ENCODE data around the gene ARFGAP2. TPM values are rescaled to one million over a fixed set of nuclear protein-coding genes. Genes with fewer than 3 reads are reported as not detected.
A peak's percentile ranks its signal among the peaks of the same experiment; 100 is the strongest.
"Not testable (repeated sequence)": the region's sequence is repeated elsewhere in the genome, so short reads cannot be mapped to it uniquely, and the experiment has no call there.

Gene ARFGAP2
- polyA plus RNA-seq, 1 experiment, result 58.1 TPM

- peak; percentile 59 for DNase-seq (ENCODE audit: low read depth)
- POLR2A ChIA-PET, result no interaction called here
These were observed 39.6 kb upstream of the ARFGAP2 start for GRCh38 chr11:47216121-47216798.

GRCh38 chr11:47215366-47215910 lies 38.8 kb upstream of the ARFGAP2 start:
- DNase-seq (ENCODE audit: low read depth), result no peak
- H3K27me3 ChIP-seq (ENCODE audit: control insufficient read depth, insufficient read depth, low read length), result no peaks in the 10 kb centered on the region
- no peak for TF ChIP-seq CTCF (IDR thresholded peaks at IDR 0.05; ENCODE audit: insufficient read depth, low read depth, low read length)
- ChIA-PET POLR2A (no interaction called here), CTCF (interaction anchor here (0.6 to 2.7 kb wide), 8 partner anchors 8 to 402 kb away, joined by 3 to 15 read pairs (median 5); partner anchors contain the start of gene ARFGAP2)
- peak overlapping the region; percentile 69 for H3K4me3 ChIP-seq (ENCODE audit: low read depth, low read length)
- H3K36me3 ChIP-seq (ENCODE audit: control insufficient read depth, insufficient read depth, low read length), result peaks cover 8% of the 10 kb centered on the region

More at GRCh38 chr11:47216121-47216798, 39.6 kb upstream of the ARFGAP2 start:
- TF ChIP-seq CTCF (IDR thresholded peaks at IDR 0.05; ENCODE audit: insufficient read depth, low read depth, low read length), result no peak
- CTCF ChIA-PET, result interaction anchor here (0.6 to 2.7 kb wide), 3 partner anchors 22 to 38 kb away, joined by 3 to 15 read pairs (median 7); partner anchors contain the start of gene ARFGAP2
- H3K4me3 ChIP-seq (ENCODE audit: low read depth, low read length), result peak overlapping the region; percentile 69
- H3K27me3 ChIP-seq (ENCODE audit: control insufficient read depth, insufficient read depth, low read length), result no peaks in the 10 kb centered on the region
- H3K36me3 ChIP-seq (ENCODE audit: control insufficient read depth, insufficient read depth, low read length), result peaks cover 8% of the 10 kb centered on the region

GRCh38 chr11:47213950-47214565 lies 37.4 kb upstream of the ARFGAP2 start:
- Histone ChIP-seq H3K4me3 (ENCODE audit: low read depth, low read length) (peak overlapping the region; percentile 69), H3K36me3 (ENCODE audit: control insufficient read depth, insufficient read depth, low read length) (peaks cover 5% of the 10 kb centered on the region), H3K27me3 (ENCODE audit: control insufficient read depth, insufficient read depth, low read length) (no peaks in the 10 kb centered on the region)
- no peak for DNase-seq (ENCODE audit: low read depth)
- TF ChIP-seq CTCF (IDR thresholded peaks at IDR 0.05; ENCODE audit: insufficient read depth, low read depth, low read length), result no peak
- ChIA-PET POLR2A (interaction anchor here (0.6 kb wide), 1 partner anchor 46 kb away, joined by 10 read pairs; no protein-coding TSS in a partner anchor), CTCF (interaction anchor here (0.6 to 2.1 kb wide), 4 partner anchors 10 to 45 kb away, joined by 3 to 8 read pairs (median 6); no protein-coding TSS in a partner anchor)

- Histone ChIP-seq H3K36me3 (ENCODE audit: control insufficient read depth, insufficient read depth, low read length) (peaks cover 5% of the 10 kb centered on the region), H3K4me3 (ENCODE audit: low read depth, low read length) (no peak overlapping the region), H3K27me3 (ENCODE audit: control insufficient read depth, insufficient read depth, low read length) (no peaks in the 10 kb centered on the region)
- POLR2A ChIA-PET, result no interaction called here
- DNase-seq (ENCODE audit: low read depth), result no peak
- CTCF ChIA-PET, result no interaction called here
- TF ChIP-seq CTCF (IDR thresholded peaks at IDR 0.05; ENCODE audit: insufficient read depth, low read depth, low read length), result no peak
These were observed 36.3 kb upstream of the ARFGAP2 start for GRCh38 chr11:47212938-47213337.

GRCh38 chr11:47208628-47209027 lies 31.9 kb upstream of the ARFGAP2 start:
- Histone ChIP-seq H3K4me3 (ENCODE audit: low read depth, low read length) (no peak overlapping the region), H3K36me3 (ENCODE audit: control insufficient read depth, insufficient read depth, low read length) (no peaks in the 10 kb centered on the region), H3K27me3 (ENCODE audit: control insufficient read depth, insufficient read depth, low read length) (no peaks in the 10 kb centered on the region)
- CTCF ChIA-PET, result no interaction called here
- POLR2A ChIA-PET, result no interaction called here
- TF ChIP-seq CTCF (IDR thresholded peaks at IDR 0.05; ENCODE audit: insufficient read depth, low read depth, low read length), result no peak
- DNase-seq (ENCODE audit: low read depth), result no peak

GRCh38 chr11:47208008-47208552 lies 31.4 kb upstream of the ARFGAP2 start:
- POLR2A ChIA-PET; CTCF ChIA-PET; H3K36me3 ChIP-seq (ENCODE audit: control insufficient read depth, insufficient read depth, low read length); DNase-seq (ENCODE audit: low read depth); H3K4me3 ChIP-seq (ENCODE audit: low read depth, low read length); H3K27me3 ChIP-seq (ENCODE audit: control insufficient read depth, insufficient read depth, low read length): not testable (repeated sequence)

Data from BJ (cell line).